Hematopoietic multipotent progenitor cell treated with erythropoietin and hydrocortisone succinate and interleukin-3 and kit ligand, for 6 days (in vitro differentiated cells): ENCODE results near the gene NLRP1.

Source experiments
- DNase-seq: peaks from one replicate; pipeline ENCODE4 v3.0.0-alpha.2; 2015

NLRP1 gene

GRCh38 chr17:5466295-5466694 is 118.0 kb downstream of the NLRP1 start:
- DNase-seq, result no peak

- no peak for DNase-seq
Observed at GRCh38 chr17:5464717-5465507, 119.4 kb downstream of the NLRP1 start.
